OCI-LY3 (cell line): ENCODE measurements around the gene BIVM.
"Not testable (repeated sequence)": the region's sequence is repeated elsewhere in the genome, so short reads cannot be mapped to it uniquely, and the experiment has no call there.

Experiments
- H2AFZ ChIP-seq: fragments of 200-600, 300-600 bp; shearing (Covaris generic); 2 replicates; pipeline ENCODE4 v1.6.0; 2014; ENCODE audit warnings: antibody characterized with exemption, low read depth, low read length
- H3K27ac ChIP-seq: fragments of 200-600, 300-600 bp; sonication (generic); 2 replicates; pipeline ENCODE4 v1.5.1; 2014; ENCODE audit warnings: mild to moderate bottlenecking, low read length, moderate library complexity, mixed read lengths
- H3K27me3 ChIP-seq: fragments of 200-600, 300-600 bp; sonication (generic); 2 replicates; pipeline ENCODE4 v1.6.1; 2014; ENCODE audit warnings: low read depth, low read length, mixed read lengths
- H3K36me3 ChIP-seq: fragments of 200-600, 300-600 bp; sonication (generic); replicated peaks from 2 replicates; pipeline ENCODE3; 2014; ENCODE audit warnings: low read depth, low read length, mixed read lengths
- H3K4me1 ChIP-seq: fragments of 300-600, 200-600 bp; sonication (generic); 2 replicates; pipeline ENCODE4 v1.6.1; 2014; ENCODE audit warnings: low read length, mixed read lengths
- H3K4me2 ChIP-seq: fragments of 200-600, 300-600 bp; sonication (generic); 2 replicates; pipeline ENCODE4 v1.6.1; 2014; ENCODE audit warnings: low read length, mixed read lengths
- H3K4me3 ChIP-seq: fragments of 300-600, 200-600 bp; sonication (generic); 2 replicates; pipeline ENCODE4 v1.5.1; 2014; ENCODE audit warnings: antibody characterized with exemption, mild to moderate bottlenecking, low read length, moderate library complexity
- H3K79me2 ChIP-seq: fragments of 300-600, 200-600 bp; shearing (Covaris generic); 2 replicates; pipeline ENCODE4 v1.6.1; 2014; ENCODE audit warnings: mild to moderate bottlenecking, low read length, mixed read lengths
- H3K9ac ChIP-seq: fragments of 300-600, 200-600 bp; shearing (Covaris generic); 2 replicates; pipeline ENCODE4 v1.6.0; 2014; ENCODE audit warnings: mild to moderate bottlenecking, low read length, moderate library complexity
- H3K9me3 ChIP-seq: fragments of 200-600, 300-600 bp; shearing (Covaris generic); 2 replicates; pipeline ENCODE4 v1.6.1; 2014; ENCODE audit warnings: low read length, mixed read lengths; ENCODE audit not compliant: insufficient read depth
- H4K20me1 ChIP-seq: fragments of 200-600, 300-600 bp; sonication (generic); 2 replicates; pipeline ENCODE4 v1.6.1; 2016; ENCODE audit warnings: low read length, mixed read lengths; ENCODE audit not compliant: insufficient read depth
- EZH2phosphoT487 ChIP-seq: fragments of 200-600 bp; shearing (Covaris generic); IDR thresholded peaks from 2 replicates; pipeline ENCODE4 v1.6.1; 2018; ENCODE audit warnings: antibody characterized with exemption, mixed run types, low read depth
- TF ChIP-seq, protein P1 (sequence below): fragments of 200-600, 300-600 bp; sonication (generic); IDR thresholded peaks from 2 replicates; pipeline ENCODE4 v1.5.1; 2014; ENCODE audit warnings: antibody characterized with exemption, low read length, low read depth

BIVM gene

DNA sequence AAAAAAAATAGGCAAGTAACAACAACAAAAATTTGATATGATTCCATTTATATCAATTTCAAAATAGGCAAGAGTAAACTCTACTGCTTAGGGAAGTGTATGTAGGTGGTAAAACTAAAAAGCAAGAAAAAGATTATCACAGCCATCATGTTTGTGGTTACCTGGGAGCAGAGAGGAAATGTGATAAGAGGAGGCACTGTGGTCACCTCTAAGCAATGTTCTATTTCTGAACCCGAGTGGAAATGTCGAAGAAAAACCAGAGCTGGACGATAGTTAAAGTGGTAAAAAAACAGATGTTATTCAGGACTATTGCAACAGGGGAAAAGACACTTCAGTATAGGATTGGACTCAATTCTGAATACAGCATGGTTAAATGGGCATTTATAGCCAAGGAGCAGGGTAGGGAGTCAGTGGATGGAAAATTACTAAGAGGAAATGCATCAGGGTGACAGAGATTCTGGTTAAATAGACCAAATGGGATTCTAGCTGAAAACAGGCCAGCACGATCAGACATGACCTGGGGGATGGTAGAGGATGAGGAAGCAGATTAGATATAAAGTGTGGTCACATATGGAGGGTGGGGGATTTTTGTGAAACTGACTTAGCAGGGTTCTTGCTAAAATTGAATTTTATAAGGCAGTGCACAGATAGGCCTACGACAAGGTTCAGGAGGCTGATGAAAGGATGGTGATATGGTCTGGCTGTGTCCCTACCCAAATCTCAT is 19.3 kb upstream of the BIVM start:
- Histone ChIP-seq H2AFZ (no peak overlapping the region), H3K4me2 (no peak overlapping the region), H3K9me3 (no peaks in the 10 kb centered on the region), H3K9ac (no peak overlapping the region), H4K20me1 (no peaks in the 10 kb centered on the region), H3K27me3 (no peaks in the 10 kb centered on the region), H3K36me3 (peaks cover 4% of the 10 kb centered on the region), H3K4me1 (no peaks in the 10 kb centered on the region), H3K79me2 (no peaks in the 10 kb centered on the region), H3K4me3 (no peak overlapping the region), H3K27ac (no peak overlapping the region)
- TF ChIP-seq EZH2phosphoT487, result no peak
- TF ChIP-seq, protein P1, sequence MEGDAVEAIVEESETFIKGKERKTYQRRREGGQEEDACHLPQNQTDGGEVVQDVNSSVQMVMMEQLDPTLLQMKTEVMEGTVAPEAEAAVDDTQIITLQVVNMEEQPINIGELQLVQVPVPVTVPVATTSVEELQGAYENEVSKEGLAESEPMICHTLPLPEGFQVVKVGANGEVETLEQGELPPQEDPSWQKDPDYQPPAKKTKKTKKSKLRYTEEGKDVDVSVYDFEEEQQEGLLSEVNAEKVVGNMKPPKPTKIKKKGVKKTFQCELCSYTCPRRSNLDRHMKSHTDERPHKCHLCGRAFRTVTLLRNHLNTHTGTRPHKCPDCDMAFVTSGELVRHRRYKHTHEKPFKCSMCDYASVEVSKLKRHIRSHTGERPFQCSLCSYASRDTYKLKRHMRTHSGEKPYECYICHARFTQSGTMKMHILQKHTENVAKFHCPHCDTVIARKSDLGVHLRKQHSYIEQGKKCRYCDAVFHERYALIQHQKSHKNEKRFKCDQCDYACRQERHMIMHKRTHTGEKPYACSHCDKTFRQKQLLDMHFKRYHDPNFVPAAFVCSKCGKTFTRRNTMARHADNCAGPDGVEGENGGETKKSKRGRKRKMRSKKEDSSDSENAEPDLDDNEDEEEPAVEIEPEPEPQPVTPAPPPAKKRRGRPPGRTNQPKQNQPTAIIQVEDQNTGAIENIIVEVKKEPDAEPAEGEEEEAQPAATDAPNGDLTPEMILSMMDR, result no peak

- not testable (repeated sequence) for H2AFZ ChIP-seq, H3K4me3 ChIP-seq, H3K27ac ChIP-seq, H3K79me2 ChIP-seq, H3K9ac ChIP-seq, H3K4me2 ChIP-seq, H3K9me3 ChIP-seq, H3K4me1 ChIP-seq, H4K20me1 ChIP-seq, H3K27me3 ChIP-seq, H3K36me3 ChIP-seq
Observed at GRCh38 chr13:102780656-102781055, 18.3 kb upstream of the BIVM start.

DNA sequence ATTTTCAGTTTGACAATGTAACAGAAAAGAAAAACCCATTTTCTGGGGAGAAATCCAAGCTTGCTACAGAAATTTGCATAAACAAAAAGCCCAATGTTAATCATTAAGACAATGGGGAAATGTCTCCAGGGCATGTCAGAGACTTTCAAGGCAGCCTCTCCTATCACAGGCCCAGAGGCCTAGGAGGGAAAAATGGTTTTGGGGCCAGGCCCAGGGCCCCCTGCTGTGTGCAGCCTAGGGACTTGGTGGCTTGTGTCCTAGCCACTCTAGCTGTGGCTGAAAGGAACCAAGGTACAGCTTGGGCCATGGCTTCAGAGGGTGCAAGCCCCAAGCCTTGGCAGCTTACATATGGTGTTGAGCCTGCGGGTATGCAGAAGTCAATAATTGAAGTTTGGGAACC is 17.3 kb upstream of the BIVM start:
- no peak overlapping the region for H3K4me2 ChIP-seq
- H4K20me1 ChIP-seq, result no peaks in the 10 kb centered on the region
- H2AFZ ChIP-seq, result no peak overlapping the region
- no peak overlapping the region for H3K4me3 ChIP-seq
- no peaks in the 10 kb centered on the region for H3K9me3 ChIP-seq
- peaks cover 4% of the 10 kb centered on the region for H3K36me3 ChIP-seq
- TF ChIP-seq EZH2phosphoT487, result no peak
- TF ChIP-seq, protein P1, result no peak
- H3K27me3 ChIP-seq, result no peaks in the 10 kb centered on the region
- H3K27ac ChIP-seq, result no peak overlapping the region
- H3K79me2 ChIP-seq, result no peaks in the 10 kb centered on the region
- no peak overlapping the region for H3K9ac ChIP-seq
- no peaks in the 10 kb centered on the region for H3K4me1 ChIP-seq

DNA sequence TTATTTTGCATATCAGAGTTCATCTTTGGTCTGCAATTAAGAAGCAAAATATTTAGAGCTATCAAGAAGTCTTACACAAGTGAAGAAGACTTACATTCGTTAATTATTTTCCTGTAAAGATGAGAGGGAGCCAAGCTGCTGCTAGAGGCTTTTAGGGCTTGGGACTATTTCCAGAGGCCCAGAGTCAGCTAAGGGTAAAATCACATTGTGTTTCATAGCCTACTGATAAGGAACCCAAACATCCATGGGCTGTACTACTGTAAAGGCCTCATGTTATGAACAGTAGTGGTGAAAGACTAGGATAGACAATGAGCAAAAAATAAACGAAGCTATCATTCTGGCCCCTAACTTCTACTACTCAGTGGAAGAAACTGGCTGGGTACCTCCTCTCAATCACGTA is 14.4 kb upstream of the BIVM start:
- no peaks in the 10 kb centered on the region for H3K9me3 ChIP-seq
- no peak overlapping the region for H3K4me2 ChIP-seq
- no peak overlapping the region for H3K9ac ChIP-seq
- H3K27me3 ChIP-seq, result no peaks in the 10 kb centered on the region
- no peaks in the 10 kb centered on the region for H3K79me2 ChIP-seq
- no peak overlapping the region for H3K27ac ChIP-seq
- H3K4me1 ChIP-seq, result no peaks in the 10 kb centered on the region
- no peak overlapping the region for H3K4me3 ChIP-seq
- TF ChIP-seq, protein P1, result no peak
- no peak for TF ChIP-seq EZH2phosphoT487
- H4K20me1 ChIP-seq, result no peaks in the 10 kb centered on the region
- H2AFZ ChIP-seq, result no peak overlapping the region
- peaks cover 4% of the 10 kb centered on the region for H3K36me3 ChIP-seq
